Thymus (tissue), 11 donors: ENCODE measurements around the gene GALNTL6. TPM values are rescaled to one million over a fixed set of nuclear protein-coding genes. Genes with fewer than 3 reads are reported as not detected.

Experiments used
- DNase-seq, 9 donors: peaks; one replicate each; pipeline ENCODE4 v3.0.0-alpha.2; 2013; ENCODE audit warnings: low spot score in 9 of 9, low read depth in 6 of 9, missing footprints in 1 of 9
- H3K27ac ChIP-seq, 2 donors: one replicate each; pipeline ENCODE4 v1.5.1; 2013; ENCODE audit warnings: control low read depth in 1 of 2, low read depth in 1 of 2, low read length in 1 of 2, mild to moderate bottlenecking in 1 of 2, moderate library complexity in 1 of 2
- H3K27me3 ChIP-seq, 2 donors: one replicate each; pipeline ENCODE4 v1.5.1; 2013; ENCODE audit warnings: low read length in 1 of 2; ENCODE audit not compliant: control insufficient read depth in 2 of 2, insufficient read depth in 1 of 2
- H3K36me3 ChIP-seq, 2 donors: one replicate each; pipeline ENCODE4 v1.5.1; 2013; ENCODE audit warnings: low read length in 1 of 2, mild to moderate bottlenecking in 1 of 2, moderate library complexity in 1 of 2; ENCODE audit not compliant: control insufficient read depth in 2 of 2, insufficient read depth in 2 of 2
- H3K4me1 ChIP-seq, 2 donors: one replicate each; pipeline ENCODE4 v1.5.1; 2013; ENCODE audit warnings: low read length in 2 of 2; ENCODE audit not compliant: control insufficient read depth in 2 of 2, insufficient read depth in 2 of 2
- H3K4me3 ChIP-seq, 2 donors: one replicate each; pipeline ENCODE4 v1.5.1; 2013; ENCODE audit warnings: low read length in 2 of 2, control low read depth in 1 of 2, mild to moderate bottlenecking in 1 of 2
- H3K9me3 ChIP-seq, 2 donors: one replicate each; pipeline ENCODE4 v1.5.1; 2013; ENCODE audit warnings: low read length in 1 of 2, mild to moderate bottlenecking in 1 of 2; ENCODE audit not compliant: control insufficient read depth in 2 of 2, insufficient read depth in 1 of 2
- WGBS: extraction: QIAGEN DNeasy Blood & Tissue Kit; methylation state at CpG from one replicate; pipeline ENCODE4 v1.1.7; 2013; 5-methylcytosine and 5-hydroxymethylcytosine counted together
- polyA plus RNA-seq: library from polyadenylated mRNA; stranded (reverse); fragments of 200-250 nt; gene quantifications from one replicate; pipeline ENCODE4 v1.2.3, GENCODE V29; 2013
- total RNA-seq: library from RNA; stranded (reverse); fragments of 120-200 nt; gene quantifications from one replicate; pipeline ENCODE4 v1.2.4, GENCODE V29; 2013
- donor health status: healthy.

Gene GALNTL6
- total and polyA plus RNA-seq, 2 donors: 0.05 TPM

GRCh38 chr4:172830295-172830764 is 1017.1 kb downstream of the GALNTL6 start:
- Histone ChIP-seq H3K36me3 (no peaks in the 10 kb centered on the region), H3K9me3 (no peaks in the 10 kb centered on the region), H3K4me1 (no peaks in the 10 kb centered on the region), H3K27me3 (no peaks in the 10 kb centered on the region), H3K27ac (no peak overlapping the region), H3K4me3 (no peak overlapping the region)
- DNase-seq: peak in 2 of 9 donors; percentile 1 to 21
- 15% methylated on average over 5 of the region's 5 CpGs for WGBS

DNA sequence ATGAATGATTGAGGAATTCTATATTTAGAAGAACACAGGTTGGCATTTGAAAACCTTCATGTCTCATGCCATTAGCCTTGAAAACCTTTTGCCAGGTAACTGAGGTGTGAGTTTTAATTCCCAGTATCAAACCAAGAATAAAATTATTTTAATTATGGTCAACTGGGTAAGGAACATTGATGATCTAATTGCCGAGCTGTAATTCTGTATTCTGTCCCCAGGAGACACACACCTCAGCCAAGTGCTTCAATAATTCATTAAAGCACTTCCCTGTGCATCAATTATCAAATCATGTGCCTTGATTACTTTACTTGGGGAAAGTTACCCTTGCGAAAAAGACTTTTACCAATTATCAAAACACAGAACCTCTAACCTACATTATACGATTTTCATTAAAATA is 1023.5 kb downstream of the GALNTL6 start:
- Histone ChIP-seq H3K4me1 (no peaks in the 10 kb centered on the region), H3K4me3 (no peak overlapping the region), H3K27me3 (no peaks in the 10 kb centered on the region), H3K36me3 (no peaks in the 10 kb centered on the region), H3K9me3 (no peaks in the 10 kb centered on the region), H3K27ac (no peak overlapping the region)
- DNase-seq: no peak
- 94% methylated on average over 3 of the region's 3 CpGs for WGBS

DNA sequence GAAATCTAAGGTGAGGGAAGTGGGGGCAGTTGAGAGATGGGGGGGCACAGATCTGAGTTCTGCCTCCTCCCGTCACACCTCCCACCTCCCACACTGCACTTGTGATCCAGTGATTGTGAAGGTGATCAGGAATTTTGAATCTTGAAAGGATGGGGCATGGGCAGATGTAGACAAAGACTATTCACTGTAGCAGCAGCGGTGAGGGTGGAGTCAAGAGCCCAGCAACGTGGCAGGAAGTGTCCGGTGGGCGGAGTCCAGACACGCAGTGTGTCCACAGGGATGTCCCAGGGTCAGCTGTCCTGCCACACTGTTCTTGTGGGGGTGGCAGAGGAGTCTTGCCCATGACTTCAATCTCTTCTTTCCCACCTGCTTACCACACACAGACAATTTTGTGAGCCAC is 1024.9 kb downstream of the GALNTL6 start:
- Histone ChIP-seq H3K27me3 (no peaks in the 10 kb centered on the region), H3K27ac (no peak overlapping the region), H3K4me3 (no peak overlapping the region), H3K36me3 (no peaks in the 10 kb centered on the region), H3K4me1 (no peaks in the 10 kb centered on the region), H3K9me3 (no peaks in the 10 kb centered on the region)
- WGBS: 90% methylated on average over 6 of the region's 6 CpGs
- no peak for DNase-seq

- no peaks in the 10 kb centered on the region for H3K9me3 ChIP-seq
- DNase-seq: no peak
- H3K36me3 ChIP-seq: no peaks in the 10 kb centered on the region
- H3K4me1 ChIP-seq: no peaks in the 10 kb centered on the region
- H3K27me3 ChIP-seq: no peaks in the 10 kb centered on the region
- no peak overlapping the region for H3K4me3 ChIP-seq
- no peak overlapping the region for H3K27ac ChIP-seq
- WGBS: 95% methylated on average over 3 of the region's 3 CpGs
Observed at GRCh38 chr4:172838943-172839342, 1025.7 kb downstream of the GALNTL6 start.

DNA sequence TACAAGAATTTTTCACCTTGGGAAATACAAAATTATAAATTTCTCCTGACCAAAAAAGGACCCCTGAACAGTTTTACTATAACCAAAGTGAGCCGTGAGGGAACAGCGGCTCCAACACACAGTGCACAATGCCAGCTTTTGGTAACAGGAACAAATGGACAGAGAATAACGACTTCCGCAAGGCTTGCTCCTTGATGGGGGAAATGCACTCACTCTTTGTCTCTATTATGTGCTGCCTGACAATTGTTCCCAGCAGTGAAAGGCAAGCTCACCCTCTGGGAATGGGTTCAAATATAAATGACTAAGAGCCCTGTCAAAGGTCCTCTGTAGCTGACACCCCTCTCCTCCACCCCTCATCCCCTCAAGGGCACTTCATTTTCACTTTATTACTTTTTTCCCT is 1029.6 kb downstream of the GALNTL6 start:
- DNase-seq: no peak
- no peak overlapping the region for H3K27ac ChIP-seq
- no peaks in the 10 kb centered on the region for H3K9me3 ChIP-seq
- no peaks in the 10 kb centered on the region for H3K27me3 ChIP-seq
- H3K4me1 ChIP-seq: no peaks in the 10 kb centered on the region
- no peak overlapping the region for H3K4me3 ChIP-seq
- no peaks in the 10 kb centered on the region for H3K36me3 ChIP-seq
- WGBS: 96% methylated on average over 4 of the region's 4 CpGs

GRCh38 chr4:172843192-172843591 is 1030.0 kb downstream of the GALNTL6 start:
- Histone ChIP-seq H3K27ac (no peak overlapping the region), H3K4me3 (no peak overlapping the region)
- WGBS: 68% methylated on average over 4 of the region's 4 CpGs

DNA sequence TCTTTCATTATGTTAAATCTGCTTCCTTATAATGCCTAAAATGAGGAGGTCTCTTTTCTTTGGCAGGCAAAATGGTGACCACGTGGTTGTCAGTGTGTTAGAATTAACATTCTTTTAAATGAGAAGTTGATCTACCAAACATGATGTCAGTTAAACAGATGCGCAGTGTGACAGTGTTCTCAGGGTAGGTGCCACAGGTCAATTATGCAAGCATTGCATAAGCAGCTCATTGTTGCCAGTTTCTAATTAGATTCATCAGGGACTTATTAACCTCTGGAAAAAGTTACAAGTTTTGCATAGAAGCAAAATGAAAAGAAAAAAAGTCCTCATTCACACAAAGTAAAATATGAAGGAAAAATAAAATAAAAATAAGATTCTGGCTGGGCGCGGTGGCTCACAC is 1031.4 kb downstream of the GALNTL6 start:
- Histone ChIP-seq H3K4me3 (no peak overlapping the region), H3K36me3 (no peaks in the 10 kb centered on the region), H3K27ac (no peak overlapping the region), H3K4me1 (no peaks in the 10 kb centered on the region), H3K9me3 (no peaks in the 10 kb centered on the region), H3K27me3 (no peaks in the 10 kb centered on the region)
- no peak for DNase-seq
- 95% methylated on average over 4 of the region's 4 CpGs for WGBS

More at GRCh38 chr4:172843192-172843591, 1030.0 kb downstream of the GALNTL6 start:
- Histone ChIP-seq H3K27me3 (no peaks in the 10 kb centered on the region), H3K36me3 (no peaks in the 10 kb centered on the region), H3K9me3 (no peaks in the 10 kb centered on the region), H3K4me1 (no peaks in the 10 kb centered on the region)
- no peak for DNase-seq

DNA sequence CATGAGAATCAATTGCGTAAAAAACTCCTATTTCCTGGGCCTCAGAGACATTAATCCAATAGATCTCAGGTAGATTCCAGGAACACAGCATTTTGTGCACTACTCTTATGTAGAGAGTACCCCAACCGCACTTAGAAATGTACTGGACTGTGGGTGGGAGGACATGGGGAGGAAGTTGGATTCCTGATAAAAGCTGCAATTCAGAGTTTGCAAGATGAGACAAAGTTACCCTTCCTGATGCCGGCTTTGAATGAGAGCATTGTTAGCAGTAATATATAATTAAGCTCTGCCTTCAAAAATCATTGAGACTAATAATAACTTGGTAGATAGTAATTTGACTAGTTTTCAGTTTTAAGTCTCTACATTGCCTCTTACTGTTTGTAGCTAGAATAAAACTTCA is 1032.1 kb downstream of the GALNTL6 start:
- Histone ChIP-seq H3K4me3 (no peak overlapping the region), H3K4me1 (no peaks in the 10 kb centered on the region), H3K36me3 (no peaks in the 10 kb centered on the region), H3K27ac (no peak overlapping the region), H3K9me3 (no peaks in the 10 kb centered on the region), H3K27me3 (no peaks in the 10 kb centered on the region)
- WGBS: 96% methylated on average over 3 of the region's 3 CpGs
- DNase-seq: no peak

GRCh38 chr4:172850838-172851237 is 1037.6 kb downstream of the GALNTL6 start:
- DNase-seq: no peak
- Histone ChIP-seq H3K4me1 (no peaks in the 10 kb centered on the region), H3K27me3 (no peaks in the 10 kb centered on the region), H3K9me3 (no peaks in the 10 kb centered on the region), H3K4me3 (no peak overlapping the region), H3K36me3 (no peaks in the 10 kb centered on the region), H3K27ac (no peak overlapping the region)
- WGBS: 83% methylated on average over 1 of the region's 1 CpG

DNA sequence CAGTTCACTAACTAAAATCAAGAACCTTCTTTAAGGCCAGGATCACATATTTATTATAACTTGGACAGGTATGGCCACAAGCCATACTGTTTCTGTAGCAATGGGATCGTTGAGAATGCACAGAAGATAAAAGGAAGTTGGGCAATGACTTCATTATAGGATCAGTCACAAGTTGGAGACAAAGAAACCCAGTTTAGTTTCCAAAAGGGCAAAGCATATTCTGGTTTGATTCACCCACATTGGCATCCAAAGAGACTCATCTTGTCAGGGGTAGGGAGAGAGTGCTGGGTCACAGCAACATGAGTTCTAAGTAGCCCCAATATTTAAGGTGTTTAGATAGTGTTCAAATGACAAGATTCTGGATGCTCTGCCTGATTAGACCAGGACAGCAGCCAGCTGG is 1038.3 kb downstream of the GALNTL6 start:
- Histone ChIP-seq H3K4me1 (no peaks in the 10 kb centered on the region), H3K27me3 (no peaks in the 10 kb centered on the region), H3K9me3 (no peaks in the 10 kb centered on the region), H3K36me3 (no peaks in the 10 kb centered on the region), H3K4me3 (no peak overlapping the region), H3K27ac (no peak overlapping the region)
- DNase-seq: no peak
- 1% methylated on average over 1 of the region's 1 CpG for WGBS
